H1 (cell line): ENCODE measurements around the gene MATK. TPM values are rescaled to one million over a fixed set of nuclear protein-coding genes. Genes with fewer than 3 reads are reported as not detected.

ENCODE experiments used
- ATF3 ChIP-seq: IDR thresholded peaks from 2 replicates; pipeline ENCODE4 v1.6.1; 2011; ENCODE audit warnings: low read depth, mild to moderate bottlenecking, low read length; ENCODE audit not compliant: insufficient read depth
- CHD7 ChIP-seq: fragments of 300-600 bp; sonication (generic); IDR thresholded peaks from 2 replicates; pipeline ENCODE4 v1.7.1; 2012; ENCODE audit warnings: low read length, moderate library complexity, mild to moderate bottlenecking, inconsistent platforms; ENCODE audit not compliant: insufficient replicate concordance
- CREB1 ChIP-seq: IDR thresholded peaks from 2 replicates; pipeline ENCODE4 v1.6.1; 2012; ENCODE audit warnings: inconsistent platforms
- MAFK ChIP-seq: IDR thresholded peaks from 2 replicates; pipeline ENCODE4 v1.6.1; 2012; ENCODE audit warnings: low read depth, mild to moderate bottlenecking, improper control_type of control experiment, low read length
- POLR2AphosphoS5 ChIP-seq: IDR thresholded peaks from 2 replicates; pipeline ENCODE4 v1.6.1; 2011; ENCODE audit warnings: low read depth, low read length
- SAP30 ChIP-seq: fragments of 300-600 bp; sonication (generic); IDR thresholded peaks from 2 replicates; pipeline ENCODE4 v1.7.1; 2012; ENCODE audit warnings: low read length, moderate library complexity, mild to moderate bottlenecking, inconsistent platforms; ENCODE audit not compliant: insufficient read depth, insufficient replicate concordance
- SP2 ChIP-seq: IDR thresholded peaks from 2 replicates; pipeline ENCODE4 v1.6.1; 2012; ENCODE audit warnings: mild to moderate bottlenecking, low read length, inconsistent platforms
- SP4 ChIP-seq: IDR thresholded peaks from 2 replicates; pipeline ENCODE4 v1.6.1; 2012; ENCODE audit warnings: low read length, inconsistent platforms
- SUZ12 ChIP-seq: fragments of 200-600 bp; sonication (generic); IDR thresholded peaks from 2 replicates; pipeline ENCODE4 v1.6.1; 2012; ENCODE audit warnings: mild to moderate bottlenecking, inconsistent platforms, low read length, moderate library complexity, mixed read lengths
- TCF12 ChIP-seq: IDR thresholded peaks from 2 replicates; pipeline ENCODE4 v1.6.1; 2011; ENCODE audit warnings: low read depth, mild to moderate bottlenecking, low read length
- polyA plus RNA-seq, 7 experiments: library from polyadenylated mRNA; depleted of rRNA in 3 of 7; stranded (reverse) in 5 of 7; unstranded in 2 of 7; fragments of >200 nt in 5 of 7; fragments of 200-250 nt in 2 of 7; gene quantifications; 1 replicate in 5 of 7; 2 replicates in 1 of 7; 4 replicates in 1 of 7; pipeline versions ENCODE4 v1.2.1 to v1.2.3, GENCODE V29; 2011 to 2013; ENCODE audit warnings: missing spikeins in 2 of 7, mixed read lengths in 2 of 7
- total RNA-seq: library from RNA; stranded (reverse); fragmentation: NEBNext Ultra II Directional; extraction: Animal tissue kit (Norgen Biotek cat#: 25700); gene quantifications from 2 replicates; pipeline ENCODE4 v1.2.1, GENCODE V29; 2021

The MATK gene
- total and polyA plus RNA-seq, 2 of the 8 experiments (the other 6 are each of a cell fraction or from before 2014, with no cell fraction given), result 20.5 to 21.4 TPM

DNA sequence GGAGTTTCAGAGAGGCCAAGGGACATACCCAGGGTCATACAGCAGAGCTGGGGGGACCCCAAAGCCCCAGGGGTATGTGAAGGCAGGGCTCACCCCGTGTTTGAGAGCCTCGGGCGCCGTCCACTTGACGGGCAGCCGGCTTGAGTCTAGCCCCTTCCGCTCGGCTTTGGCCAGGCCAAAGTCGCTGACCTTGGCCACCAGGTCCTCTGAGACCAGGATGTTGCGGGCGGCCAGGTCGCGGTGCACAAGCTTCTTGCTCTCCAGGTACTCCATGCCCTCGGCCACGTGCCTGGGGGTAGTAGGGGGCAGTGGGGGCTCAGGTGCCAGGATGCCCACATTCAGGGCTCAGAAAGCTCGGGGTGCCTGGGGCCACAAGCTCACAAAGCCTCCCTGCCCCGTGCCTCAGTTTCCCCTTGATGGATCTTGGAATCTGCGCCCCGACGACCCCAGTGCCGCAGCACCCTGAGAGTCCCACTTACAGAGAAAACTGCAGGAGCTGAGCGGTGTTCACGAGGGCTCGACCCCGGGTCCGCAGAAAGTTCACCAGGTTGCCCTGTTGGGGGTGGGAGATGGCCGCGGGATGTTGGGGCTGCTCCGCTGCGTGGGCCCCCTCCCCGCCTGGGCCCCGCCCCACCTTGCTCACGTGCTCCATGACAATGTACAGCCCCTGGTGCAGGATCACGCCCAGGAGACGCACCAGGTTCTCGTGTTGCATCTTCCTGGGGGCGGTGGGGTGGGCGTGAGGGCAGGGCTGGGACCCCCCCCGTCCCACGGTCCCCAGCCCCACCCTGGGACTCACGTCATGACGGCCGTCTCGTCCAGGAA lies 7.1 kb downstream of the MATK start (continued):
- TF ChIP-seq CHD7 (no peak), POLR2AphosphoS5 (no peak), SP4 (no peak), TCF12 (no peak), SAP30 (no peak), ATF3 (no peak), MAFK (no peak), SUZ12 (no peak), SP2 (no peak), CREB1 (no peak)
